ENCODE data around the gene ATP11C.
"Not testable (repeated sequence)": the region's sequence is repeated elsewhere in the genome, so short reads cannot be mapped to it uniquely, and the experiment has no call there.

Gene ATP11C

DNA sequence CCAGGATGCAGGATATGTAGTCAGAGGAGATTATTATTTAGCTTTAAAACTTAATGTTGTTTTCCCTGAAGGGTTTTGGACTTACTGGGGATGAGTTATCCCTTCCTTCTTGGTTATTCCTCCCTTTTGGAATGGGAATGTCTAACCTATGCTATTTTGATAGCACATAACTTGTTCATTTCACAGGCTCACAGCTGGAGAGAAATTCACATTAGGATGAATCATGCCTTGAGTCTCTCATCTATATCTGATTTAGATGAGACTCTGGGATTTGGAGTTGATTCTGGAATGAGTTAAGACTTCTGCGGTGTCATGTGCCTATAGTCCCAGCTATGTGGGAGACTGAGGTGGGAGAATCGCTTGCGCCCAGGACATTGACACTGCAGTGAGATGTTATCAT lies 81.1 kb downstream of the ATP11C start:
- DNase-seq = no peak

DNA sequence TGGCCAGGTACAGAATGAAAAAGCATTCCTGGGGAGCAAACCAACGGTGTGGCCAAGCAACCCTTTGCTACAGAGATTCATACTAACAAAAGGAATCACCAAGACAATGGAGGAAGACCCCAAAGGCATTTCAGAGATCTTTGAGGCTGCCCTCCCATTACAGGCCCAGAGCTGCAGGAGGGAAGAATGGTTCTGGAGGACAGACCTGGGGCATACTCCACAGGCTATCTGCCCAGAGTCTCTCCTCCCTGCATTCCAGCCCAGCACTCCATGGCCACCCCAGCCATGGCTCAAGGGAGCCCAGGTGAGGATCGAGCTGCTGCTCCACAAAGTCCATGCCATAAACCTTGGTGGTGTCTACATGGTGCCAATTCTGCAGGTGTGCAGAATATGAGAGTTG lies 81.9 kb downstream of the ATP11C start:
- DNase-seq = no peak

DNA sequence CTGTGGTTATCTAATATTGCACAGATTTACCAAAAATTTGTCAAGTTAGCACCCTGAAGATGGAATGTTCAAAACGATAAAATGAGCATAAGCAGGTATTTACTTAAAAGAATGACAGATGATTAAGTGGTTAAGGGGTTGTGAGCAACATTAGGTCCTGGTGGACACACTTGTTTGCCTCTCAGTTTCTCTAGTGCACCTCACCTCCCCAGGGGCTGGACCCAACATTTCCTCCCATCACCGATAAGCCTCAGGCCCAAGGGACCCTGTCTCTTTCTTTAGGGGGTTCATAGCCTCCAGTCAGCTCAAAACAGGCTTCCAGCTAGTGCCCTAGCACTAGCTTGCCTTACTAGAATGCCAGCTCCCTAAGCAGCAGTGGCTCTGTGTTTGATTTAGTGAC lies 88.0 kb downstream of the ATP11C start:
- no peak for DNase-seq

DNA sequence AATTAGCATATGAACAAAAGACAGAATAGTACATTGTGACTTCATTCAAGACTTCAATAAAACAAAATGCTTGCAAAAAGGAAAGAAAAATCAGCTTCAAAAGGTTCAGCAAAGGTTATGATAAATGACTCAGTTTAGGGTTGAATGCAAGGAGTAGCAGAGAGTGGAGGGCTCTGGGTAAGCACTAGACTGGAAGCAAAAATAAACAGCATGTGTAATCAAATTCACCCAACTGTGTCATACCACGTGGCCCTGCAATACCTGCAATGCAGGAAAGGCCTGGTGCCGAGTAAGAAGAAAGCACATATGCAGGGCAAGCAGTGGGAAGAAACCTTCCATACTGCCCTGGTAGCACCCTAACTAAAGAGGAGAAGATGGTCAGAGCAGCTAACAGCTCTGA lies 88.7 kb downstream of the ATP11C start:
- DNase-seq = no peak

DNA sequence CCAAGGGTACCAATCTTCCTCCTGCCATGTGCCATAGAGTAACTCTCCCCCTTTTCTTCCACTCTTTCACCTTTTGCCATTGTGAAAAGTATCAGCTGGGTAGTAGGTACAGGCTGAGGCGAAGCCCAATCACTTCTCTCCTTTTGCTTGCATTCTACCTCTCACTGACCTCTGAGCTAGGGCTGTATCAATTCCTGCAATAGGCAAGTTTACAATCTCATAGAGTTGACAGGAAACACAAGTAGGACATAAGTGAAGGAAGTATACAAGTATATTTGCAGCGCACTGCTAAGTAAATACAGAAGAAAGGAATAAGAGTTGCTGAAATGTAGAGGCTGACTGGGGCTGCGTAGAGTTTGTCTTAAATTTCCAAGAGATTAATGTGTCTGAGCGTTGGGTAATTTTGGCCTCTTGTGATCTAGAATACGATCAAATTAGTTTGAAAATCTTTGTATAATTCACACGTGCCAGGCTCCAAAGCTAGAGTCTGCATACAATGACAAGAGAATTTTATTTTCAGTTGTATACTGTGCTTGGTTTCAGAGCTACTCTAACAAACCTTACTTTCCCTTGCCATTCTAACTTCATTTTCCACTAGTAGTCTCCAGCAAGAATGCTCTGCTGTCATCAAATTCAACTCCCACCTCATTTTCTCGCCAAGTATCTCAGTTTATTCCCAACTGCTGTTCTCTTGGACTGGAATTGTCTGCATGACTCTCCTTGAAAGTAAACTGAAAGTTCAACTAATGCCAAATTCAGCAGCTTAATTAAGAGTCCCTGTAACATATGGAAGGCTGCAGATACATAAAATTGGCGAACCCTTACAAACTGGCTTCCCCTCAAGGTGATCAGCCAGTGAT lies 90.3 kb downstream of the ATP11C start:
- DNase-seq = no peak

DNA sequence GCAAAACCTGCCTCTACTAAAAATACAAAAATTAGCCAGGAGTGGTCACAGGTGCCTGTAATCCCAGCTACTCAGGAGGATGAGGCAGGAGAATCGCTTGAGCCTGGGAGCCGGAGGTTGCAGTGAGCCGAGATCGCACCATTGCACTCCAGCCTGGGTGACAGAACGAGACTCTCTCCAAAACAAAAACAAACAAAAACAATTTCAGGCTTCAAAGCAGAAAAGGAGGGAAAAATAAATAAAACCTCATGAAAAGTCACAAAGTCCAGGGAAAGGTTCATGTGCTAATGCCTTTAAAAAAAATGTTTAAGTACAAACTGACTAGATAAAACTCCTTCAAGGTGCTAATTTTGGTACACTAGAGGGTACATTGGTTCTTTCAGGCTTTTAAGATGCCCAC lies 96.5 kb downstream of the ATP11C start:
- not testable (repeated sequence) for DNase-seq

DNA sequence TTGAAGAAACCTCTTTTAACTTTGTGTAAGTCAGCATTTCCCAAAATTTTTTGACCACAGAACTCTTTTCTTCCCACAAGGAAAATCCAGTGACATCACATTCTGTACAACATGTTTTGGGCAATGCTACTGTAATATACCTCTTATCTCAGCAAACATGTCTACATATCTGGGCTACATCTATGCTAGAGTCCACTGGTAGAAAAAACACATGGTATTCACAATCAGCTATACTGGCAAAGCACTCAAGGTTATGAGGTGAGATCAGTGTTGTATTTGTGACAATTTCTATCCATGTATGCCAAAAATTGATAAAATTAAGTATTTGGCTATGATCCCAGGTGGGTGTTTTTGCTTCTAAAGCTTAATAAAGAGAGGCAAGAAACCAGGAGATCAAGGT lies 98.0 kb downstream of the ATP11C start:
- DNase-seq = no peak

DNA sequence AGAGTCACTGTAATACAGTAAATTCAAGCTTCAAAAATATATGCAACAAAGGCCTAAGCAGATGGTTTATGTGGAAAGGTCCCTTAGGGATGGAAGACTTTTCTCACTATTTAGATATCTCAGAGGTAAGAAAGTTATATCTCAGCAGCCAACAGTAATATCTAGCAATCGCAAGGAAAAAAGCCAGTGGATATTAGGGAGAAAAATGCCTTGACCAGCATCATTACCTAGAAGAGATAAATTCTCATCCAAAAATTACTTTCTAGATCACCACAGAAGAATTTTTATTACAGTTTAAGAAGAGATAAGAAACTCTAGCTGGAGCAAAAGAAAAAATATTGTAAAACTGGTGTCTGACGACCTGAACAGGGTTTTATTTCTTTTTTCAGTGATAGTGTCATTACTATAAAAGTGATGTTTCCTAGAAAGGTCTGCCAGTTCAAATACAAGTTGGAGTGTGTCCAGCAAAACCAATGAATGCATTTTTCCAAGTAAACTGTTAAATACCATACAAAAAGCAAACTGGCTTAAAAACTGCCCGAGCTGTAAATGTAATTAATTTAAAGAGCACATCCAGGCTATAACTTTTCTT lies 100.0 kb downstream of the ATP11C start:
- no peak for DNase-seq

DNA sequence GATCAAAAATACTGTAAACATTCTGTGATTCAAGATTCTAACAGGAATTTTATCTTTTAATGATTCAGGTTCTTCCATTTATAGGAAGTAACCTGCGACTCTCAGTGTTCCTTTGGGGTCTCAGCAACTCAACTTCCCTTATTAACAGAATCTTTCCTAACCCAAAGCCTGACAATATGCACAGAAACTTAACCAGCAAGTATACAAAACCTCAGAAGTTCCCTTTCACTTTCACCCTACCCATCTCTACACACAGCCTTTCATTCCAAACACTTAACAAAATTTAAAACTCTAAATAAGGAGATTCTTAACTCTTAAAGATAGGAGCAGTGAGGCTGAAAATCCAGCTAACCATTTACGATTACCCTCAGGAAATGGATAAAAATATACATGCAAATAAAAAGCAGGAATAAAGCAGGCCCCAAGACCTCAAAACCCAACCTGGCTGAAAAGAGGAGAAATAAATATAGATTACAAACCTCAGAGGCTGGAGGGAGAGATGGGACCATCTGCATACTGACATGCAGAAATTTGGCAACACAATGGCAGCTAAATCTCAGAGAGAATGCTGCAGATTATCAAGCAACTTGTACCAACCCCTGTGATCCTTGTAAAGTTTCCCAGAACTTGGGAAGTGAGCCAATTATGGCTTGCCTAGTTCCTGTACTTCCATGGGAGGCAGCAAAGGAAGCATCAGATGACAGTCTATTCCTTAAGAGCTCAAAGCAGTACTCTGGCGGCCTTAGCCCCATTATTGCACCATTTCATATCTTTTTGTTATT lies 101.0 kb downstream of the ATP11C start:
- DNase-seq = no peak

DNA sequence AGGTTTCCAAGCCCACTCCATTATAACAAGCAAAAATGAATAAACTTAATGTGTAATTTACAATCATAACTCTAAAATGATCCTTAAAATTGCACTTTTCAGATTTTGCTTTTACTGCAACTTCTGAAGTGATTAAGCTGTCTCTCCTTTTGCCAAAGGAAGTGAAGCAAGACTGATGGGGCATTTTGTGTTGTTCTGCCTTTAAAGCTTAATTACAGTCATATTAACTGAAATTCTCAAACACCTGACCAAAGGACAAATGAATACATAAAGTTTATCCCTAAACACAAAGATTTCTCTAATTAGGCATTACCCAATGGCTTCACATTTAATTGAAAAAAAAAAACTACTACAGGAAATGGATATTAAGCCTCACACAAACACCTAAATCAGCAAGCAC lies 101.8 kb downstream of the ATP11C start:
- no peak for DNase-seq

DNA sequence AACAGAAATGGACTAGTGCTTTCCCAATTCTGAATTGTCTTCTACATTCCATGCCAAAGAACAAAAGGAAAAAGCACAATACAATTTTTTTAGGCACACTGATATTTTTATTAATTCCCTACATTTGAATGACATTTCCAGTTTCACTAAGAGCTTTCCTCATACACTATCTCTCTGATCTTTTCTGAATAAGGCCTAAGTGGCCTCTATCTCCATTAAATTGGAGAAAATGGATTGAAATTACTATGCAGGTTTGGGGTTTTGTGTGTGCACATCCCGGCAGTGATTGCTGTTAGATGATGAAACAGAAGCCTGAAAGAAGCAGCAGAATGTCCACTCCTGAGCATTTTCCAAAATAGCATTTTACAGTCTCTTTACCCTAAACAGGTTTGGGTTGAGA lies 104.0 kb downstream of the ATP11C start:
- no peak for DNase-seq

DNA sequence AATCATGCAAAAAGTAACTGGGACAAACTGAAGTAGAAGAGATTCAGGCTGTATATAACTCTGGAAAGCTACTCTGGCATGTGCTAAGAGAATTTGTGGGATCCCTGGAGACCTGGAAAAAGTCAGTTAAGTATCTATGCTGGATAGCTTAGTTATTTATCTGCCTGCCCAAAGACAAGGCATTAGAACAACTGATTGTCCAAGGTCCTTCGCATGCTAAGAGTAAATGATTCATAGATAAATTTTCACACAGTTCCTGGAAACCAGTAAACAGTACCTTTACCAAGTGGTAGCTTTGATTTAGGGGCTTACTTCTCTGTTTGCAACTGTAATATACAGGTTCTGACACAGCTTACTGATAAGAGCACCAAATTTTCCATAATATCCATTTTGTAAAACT lies 104.8 kb downstream of the ATP11C start:
- DNase-seq = no peak

DNA sequence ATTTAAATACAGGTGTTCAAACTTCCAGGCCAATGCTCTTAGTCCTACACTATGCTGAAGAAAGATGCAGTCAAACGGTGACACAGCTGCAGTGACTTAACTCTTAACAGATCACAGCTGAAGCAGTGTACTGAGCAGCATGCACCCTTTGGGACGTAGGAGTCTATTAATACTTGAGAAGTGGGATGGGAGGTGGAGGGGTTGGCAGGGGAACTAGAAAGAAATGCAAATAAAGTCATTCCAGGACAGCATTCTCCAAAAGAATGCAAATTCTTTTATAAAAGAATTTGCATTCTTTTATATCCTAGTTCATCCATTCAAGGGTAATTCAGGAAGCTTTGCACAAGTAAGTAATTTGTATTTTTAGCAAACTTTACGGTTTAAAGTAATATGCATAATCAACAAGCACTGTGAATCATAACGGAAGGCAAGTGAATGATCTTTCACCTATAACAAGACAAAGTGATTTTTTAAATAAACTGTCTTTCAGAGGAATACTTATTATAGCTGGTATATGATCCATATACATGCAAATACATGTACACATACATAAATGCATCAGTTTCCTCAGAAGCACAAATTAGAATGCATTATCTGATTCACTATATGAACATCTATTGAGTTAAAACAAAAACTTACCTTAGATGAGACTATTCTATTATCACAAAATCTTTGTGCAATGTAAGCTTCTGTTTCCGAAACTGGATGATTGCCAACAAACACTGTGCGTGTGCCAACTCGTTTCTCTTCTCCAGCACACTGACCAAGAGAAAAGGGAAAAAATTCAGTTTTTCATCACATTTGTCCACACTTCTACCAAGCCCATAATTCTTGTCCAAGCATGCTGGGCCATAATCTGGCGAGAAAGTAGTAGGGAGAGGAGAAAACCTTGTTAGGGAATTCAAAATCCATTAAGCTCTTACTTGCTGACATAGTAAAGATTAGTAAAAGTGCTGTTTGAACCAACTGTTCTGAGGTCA lies 106.5 kb downstream of the ATP11C start:
- no peak for DNase-seq

DNA sequence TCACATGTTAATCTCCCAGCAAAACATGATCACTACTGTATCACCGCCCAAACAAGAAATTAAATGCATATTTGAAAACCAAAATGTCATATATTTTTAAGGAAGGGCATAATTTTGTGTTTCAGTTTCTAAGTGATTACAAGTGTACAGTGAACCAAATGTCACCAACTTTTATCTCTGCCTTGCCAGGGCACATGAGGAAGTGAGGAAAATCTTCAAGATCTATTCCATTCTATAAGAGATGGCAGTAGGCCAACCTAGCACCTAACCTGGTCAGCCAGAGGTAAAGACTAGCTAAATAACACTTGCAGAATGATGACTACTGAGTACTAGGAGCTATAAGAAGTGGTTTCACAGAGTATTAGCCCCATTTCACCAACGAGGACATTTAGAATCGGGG lies 107.2 kb downstream of the ATP11C start:
- DNase-seq = no peak

DNA sequence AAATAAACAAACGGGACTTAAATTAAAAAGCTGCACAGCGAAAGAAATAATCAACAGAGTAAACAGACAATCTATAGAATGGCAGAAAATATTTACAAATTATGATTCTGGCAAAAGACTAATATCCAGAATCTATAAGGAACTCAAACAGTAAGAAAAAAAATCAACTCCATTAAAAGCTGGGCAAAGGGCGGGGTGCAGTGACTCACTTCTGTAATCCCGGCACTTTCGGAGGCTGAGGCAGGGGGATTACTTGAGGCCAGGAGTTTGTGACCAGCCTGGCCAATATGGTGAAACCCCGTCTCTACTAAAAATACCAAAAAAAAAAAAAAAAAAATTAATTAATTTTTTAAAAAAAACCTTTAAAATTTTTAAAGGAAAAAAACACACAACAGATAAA lies 109.0 kb downstream of the ATP11C start:
- no peak for DNase-seq

DNA sequence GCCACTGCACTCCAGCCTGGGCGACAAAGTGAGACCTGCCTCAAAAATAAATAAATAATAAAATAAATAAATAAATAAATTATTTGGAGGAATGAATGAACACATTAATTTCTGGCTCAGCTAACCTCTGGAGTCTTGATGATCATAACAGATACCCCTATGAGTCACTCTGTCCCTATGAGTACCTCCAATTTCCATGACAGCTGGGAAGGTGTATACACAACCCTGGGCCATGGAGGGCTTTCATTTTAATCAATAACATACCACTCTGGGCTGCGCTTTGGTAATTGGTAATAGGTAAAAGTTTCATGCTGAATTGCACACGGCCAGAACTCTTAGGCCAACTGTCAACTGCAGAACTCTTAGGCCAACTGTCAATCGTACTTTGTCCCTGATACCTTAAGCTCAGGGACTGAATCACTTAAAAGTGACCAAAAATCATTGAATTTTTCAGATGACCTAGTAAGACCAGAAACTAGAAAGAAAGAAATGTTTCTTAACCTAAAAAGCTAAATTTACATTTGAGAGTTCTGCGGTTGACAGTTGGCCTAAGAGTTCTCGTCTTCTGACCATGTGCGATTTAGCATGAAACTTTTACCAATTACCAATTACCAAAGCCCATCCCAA lies 112.4 kb downstream of the ATP11C start:
- DNase-seq = no peak

DNA sequence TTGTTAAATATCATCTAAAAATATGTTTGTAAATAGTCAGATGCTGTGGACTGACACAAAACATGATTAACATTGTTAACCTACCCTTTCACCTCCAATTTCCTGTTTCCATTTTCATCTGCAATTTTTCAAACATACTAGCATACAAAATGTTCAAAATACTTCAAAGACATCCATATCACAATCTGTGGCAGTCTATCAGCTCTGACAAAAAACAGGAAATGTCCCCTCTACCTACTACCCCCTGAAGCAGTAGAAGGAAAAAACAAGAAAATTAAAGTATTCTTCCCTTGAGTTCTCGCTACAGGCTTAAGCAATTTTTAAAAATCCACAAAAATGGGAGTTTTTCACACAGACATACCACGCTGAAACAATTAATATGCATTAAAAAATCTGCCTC lies 116.6 kb downstream of the ATP11C start:
- no peak for DNase-seq

DNA sequence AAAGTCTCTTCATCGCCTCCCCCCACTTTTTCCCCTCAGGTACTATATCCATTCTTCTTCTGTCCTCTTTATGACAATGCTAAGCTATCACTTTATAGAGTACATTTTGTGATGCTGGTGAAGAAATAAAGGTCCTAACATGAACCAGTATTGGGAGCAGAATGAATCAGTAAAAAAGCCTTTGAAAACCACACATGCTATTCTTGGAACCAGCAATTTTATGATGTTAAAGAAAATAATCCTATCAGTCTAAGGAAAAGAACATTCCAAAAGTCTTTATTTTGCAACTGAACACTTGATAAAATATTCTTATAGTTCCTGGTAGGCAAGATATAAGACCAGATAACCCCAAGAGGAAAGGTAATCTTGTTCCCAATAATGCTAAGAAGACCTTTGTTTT lies 117.1 kb downstream of the ATP11C start:
- DNase-seq = no peak

DNA sequence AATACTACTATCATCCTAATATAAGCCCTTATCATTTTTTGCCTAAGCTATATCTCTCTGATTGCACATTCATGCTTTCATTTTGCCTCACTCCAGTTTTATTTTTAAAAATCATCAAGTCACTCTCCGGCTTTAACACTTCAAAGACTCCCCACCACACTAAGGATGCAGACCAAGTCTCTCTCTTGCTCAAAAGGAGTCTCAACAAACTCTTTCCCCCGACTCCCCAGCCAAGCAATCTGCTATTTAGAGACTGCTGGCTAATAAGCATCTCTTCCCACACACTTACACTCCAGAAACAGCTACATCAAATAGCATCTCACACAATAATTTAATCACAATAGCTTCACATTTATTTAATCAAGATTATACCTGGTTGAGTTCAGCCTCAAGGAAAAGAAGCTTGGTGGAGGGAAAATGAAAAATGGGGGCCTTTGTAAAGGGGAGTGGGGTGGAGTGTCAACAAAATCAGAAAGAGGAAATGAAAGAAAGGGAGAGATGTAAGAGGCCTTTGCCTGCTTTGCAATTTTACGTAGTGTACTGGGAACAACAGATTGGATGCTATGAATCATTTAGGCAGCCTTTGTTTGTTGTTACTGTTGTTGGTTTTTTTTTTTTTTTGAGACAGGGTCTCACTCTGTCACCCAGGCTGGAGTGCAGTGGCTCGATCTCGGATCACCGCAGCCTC lies 120.8 kb downstream of the ATP11C start:
- no peak for DNase-seq

DNA sequence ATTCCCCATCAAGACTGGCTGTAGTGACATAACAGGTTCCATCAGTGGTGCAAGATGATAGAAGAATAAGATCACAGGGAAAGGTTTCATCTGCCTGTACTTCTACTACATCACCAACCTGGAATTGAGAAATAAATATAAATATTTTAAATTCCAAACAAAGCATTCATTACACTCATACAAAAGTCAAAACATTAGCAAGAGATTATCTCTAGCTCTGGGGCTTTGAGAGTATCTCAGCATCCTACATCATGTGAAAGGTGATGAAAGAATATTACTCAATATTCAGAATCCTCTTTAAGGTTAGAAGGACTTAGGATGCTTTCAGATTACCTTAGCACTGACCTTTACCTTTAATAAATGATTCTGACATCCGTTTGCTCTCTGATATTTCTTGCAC lies 128.4 kb downstream of the ATP11C start:
- no peak for DNase-seq

DNA sequence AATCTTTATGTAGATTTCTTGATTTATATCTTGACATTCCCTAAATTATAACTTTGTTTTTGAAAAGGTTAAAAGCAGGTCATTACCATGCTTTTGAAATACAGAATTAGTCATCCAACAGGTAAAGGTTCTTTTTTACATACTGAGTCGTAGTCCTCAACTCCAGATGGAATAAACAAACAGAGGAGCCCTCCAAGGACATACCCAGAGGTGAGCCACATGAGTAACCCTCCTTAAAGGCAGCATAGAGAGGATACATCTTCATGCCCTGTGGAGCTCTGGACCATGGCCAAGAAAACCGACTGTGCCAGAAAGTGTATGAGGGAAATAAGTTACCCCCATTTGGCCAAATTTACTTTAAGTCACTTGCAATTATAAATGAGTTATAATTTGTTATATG lies 129.6 kb downstream of the ATP11C start:
- DNase-seq = no peak

DNA sequence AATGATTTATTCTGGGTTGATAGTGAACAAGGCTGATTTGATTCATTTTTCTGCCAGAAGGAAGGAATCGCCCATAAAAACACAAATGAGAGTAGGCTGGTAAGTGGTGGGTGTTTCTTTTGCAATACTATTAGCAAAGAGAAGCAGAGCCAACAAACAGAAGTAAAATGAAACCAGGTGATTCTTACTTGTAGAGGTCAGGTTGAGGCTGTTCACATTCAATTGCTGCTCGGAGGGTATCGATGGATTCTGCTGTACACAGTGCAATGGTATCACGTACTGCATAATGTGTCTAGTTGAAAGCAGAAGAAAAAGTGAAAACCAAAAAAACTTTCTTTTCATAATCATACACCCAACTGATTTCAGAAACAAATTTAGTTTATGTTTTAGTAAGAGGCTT lies 130.8 kb downstream of the ATP11C start:
- DNase-seq = no peak
